K562 (cell line): Measurements from ENCODE around the gene FGF14. TPM values are rescaled to one million over a fixed set of nuclear protein-coding genes. Genes with fewer than 3 reads are reported as not detected.

Source experiments
- ATAC-seq: fragments of 200-7000 bp; cut with Tn5 transposase; 3 replicates; pipeline ENCODE4 v1.9.1; 2020; ENCODE audit warnings: moderate library complexity
- BruUV-seq: library from RNA; stranded (reverse); fragments of 400-500 nt; replicated peaks from 2 replicates; lab custom pipeline; 2021; lab: Mats Ljungman, UMichigan
- CTCF ChIA-PET: fragments of 300-600 bp; formaldehyde crosslinking; extraction: SDS; loops from one replicate; lab custom pipeline; 2021; ENCODE audit warnings: low intra/inter-chr PET ratio; lab: Yijun Ruan, JAX
- POLR2A ChIA-PET: fragments of 300-600, 350-650 bp; sonication (Branson Sonifier 250); formaldehyde crosslinking; extraction: SDS; loops from one replicate; lab custom pipeline; 2021; ENCODE audit warnings: antibody characterized with exemption, inconsistent platforms; lab: Yijun Ruan, JAX
- DNase-seq, 4 experiments: peaks; one replicate each; pipeline versions ENCODE4 v3.0.0 to v3.0.0-alpha.2; 2011 to 2018; ENCODE audit warnings: low spot score in 3 of 4, mixed read lengths in 3 of 4; ENCODE audit errors: extremely low read depth in 1 of 4
- FAIRE-seq: peaks from 2 replicates; lab custom pipeline; 2011; peaks lifted over from hg19 to GRCh38; lab: Jason Lieb, UNC
- H2AFZ ChIP-seq: 2 replicates; pipeline ENCODE4 v1.6.0; 2011; ENCODE audit warnings: low read depth, low read length, control low read depth, inconsistent platforms
- H3K27ac ChIP-seq: fragments of 200-600 bp; 3 replicates; pipeline ENCODE4 v1.8.0; 2011; ENCODE audit warnings: low read depth, mild to moderate bottlenecking, control low read depth, inconsistent platforms, low read length, moderate library complexity, mixed read lengths; ENCODE audit errors: extremely low read depth
- H3K27me3 ChIP-seq, 2 experiments: fragments of 300-600 bp in 1 of 2; 2 replicates in 1 of 2; 3 replicates in 1 of 2; pipeline versions ENCODE4 v1.6.0 to v1.8.0; 2011; ENCODE audit warnings: inconsistent platforms in 2 of 2, low read length in 2 of 2, mild to moderate bottlenecking in 1 of 2, mixed read lengths in 1 of 2, moderate library complexity in 1 of 2; ENCODE audit not compliant: control insufficient read depth in 2 of 2, insufficient read depth in 2 of 2
- H3K36me3 ChIP-seq: fragments of 300-600 bp; 3 replicates; pipeline ENCODE4 v1.8.0; 2011; ENCODE audit warnings: mild to moderate bottlenecking, low read length, inconsistent platforms; ENCODE audit not compliant: control insufficient read depth, insufficient read depth
- H3K4me1 ChIP-seq, 2 experiments: fragments of 200-600 bp in 1 of 2; replicated peaks in 1 of 2; 2 replicates in 1 of 2; 3 replicates in 1 of 2; pipeline versions ENCODE4 v1.5.1 to v1.8.0; 2011; ENCODE audit warnings: inconsistent platforms in 2 of 2, low read length in 2 of 2, mild to moderate bottlenecking in 1 of 2, mixed read lengths in 1 of 2, moderate library complexity in 1 of 2; ENCODE audit not compliant: control insufficient read depth in 2 of 2, insufficient read depth in 2 of 2
- H3K4me2 ChIP-seq: 2 replicates; pipeline ENCODE4 v1.6.1; 2011; ENCODE audit warnings: low read length, control low read depth, inconsistent platforms, mixed read lengths; ENCODE audit not compliant: insufficient read depth
- H3K4me3 ChIP-seq: fragments of 200-600 bp; sonication (generic), shearing (Covaris generic); 2 replicates; pipeline ENCODE4 v1.5.1; 2016; ENCODE audit warnings: control low read depth, inconsistent platforms
- H3K79me2 ChIP-seq: fragments of 200-600 bp; 3 replicates; pipeline ENCODE4 v1.8.0; 2011; ENCODE audit warnings: low read length, inconsistent platforms; ENCODE audit not compliant: control insufficient read depth, insufficient read depth
- H3K9ac ChIP-seq, 2 experiments: 2 replicates each; pipeline versions ENCODE4 v1.6.0 to v1.6.1; 2011; ENCODE audit warnings: low read depth in 2 of 2, low read length in 2 of 2, control low read depth in 1 of 2, inconsistent platforms in 1 of 2, mild to moderate bottlenecking in 1 of 2, mixed read lengths in 1 of 2; ENCODE audit not compliant: insufficient read depth in 1 of 2
- H3K9me1 ChIP-seq: one replicate; pipeline ENCODE4 v1.6.0; 2011; ENCODE audit warnings: inconsistent platforms, mild to moderate bottlenecking, low read length, moderate library complexity; ENCODE audit not compliant: control insufficient read depth, insufficient read depth
- H3K9me3 ChIP-seq: replicated peaks from 2 replicates; pipeline ENCODE4 v1.5.1; 2011; ENCODE audit warnings: low read depth, low read length, inconsistent platforms; ENCODE audit not compliant: control insufficient read depth, insufficient read depth
- H4K20me1 ChIP-seq: replicated peaks from 2 replicates; pipeline ENCODE4 v1.6.1; 2011; ENCODE audit warnings: low read length, inconsistent platforms, mixed read lengths; ENCODE audit not compliant: control insufficient read depth, insufficient read depth
- EHMT2 ChIP-seq: fragments of 450-650 bp; IDR thresholded peaks from 2 replicates; pipeline ENCODE4 v1.6.1; 2018; ENCODE audit warnings: antibody characterized with exemption
- ELF1 ChIP-seq: fragments of 200-800 bp; sonication (Bioruptor generic); IDR thresholded peaks from 2 replicates; pipeline ENCODE4 v1.6.1; 2016; ENCODE audit warnings: missing genetic modification characterization, missing compliant biosample characterization
- ETV1 ChIP-seq: fragments of 450-650 bp; conservative IDR thresholded peaks from 2 replicates; pipeline ENCODE4 v1.6.1; 2016; ENCODE audit warnings: missing genetic modification characterization, control low read depth, low read depth, missing compliant biosample characterization
- HMG20A ChIP-seq: fragments of 450-650 bp; formaldehyde crosslinking; conservative IDR thresholded peaks from 2 replicates; pipeline ENCODE4 v1.4.0; 2020; ENCODE audit warnings: mild to moderate bottlenecking, mixed read lengths
- ILF3 ChIP-seq: fragments of 450-650 bp; IDR thresholded peaks from 2 replicates; pipeline ENCODE4 v1.6.1; 2018; ENCODE audit warnings: antibody characterized with exemption, mild to moderate bottlenecking, moderate library complexity, borderline replicate concordance
- ILK ChIP-seq: fragments of 450-650 bp; IDR thresholded peaks from 2 replicates; pipeline ENCODE4 v1.6.1; 2016; ENCODE audit warnings: missing genetic modification characterization, low read depth, mild to moderate bottlenecking, missing compliant biosample characterization, moderate library complexity, borderline replicate concordance
- MCM2 ChIP-seq: fragments of 450-650 bp; IDR thresholded peaks from 2 replicates; pipeline ENCODE4 v1.6.1; 2017; ENCODE audit warnings: low read depth, mild to moderate bottlenecking
- MNT ChIP-seq, 2 experiments: fragments of 450-650 bp; conservative IDR thresholded peaks; 2 replicates each; pipeline ENCODE4 v1.6.1; 2017; ENCODE audit warnings: mild to moderate bottlenecking in 2 of 2, moderate library complexity in 2 of 2
- POLR3G ChIP-seq: IDR thresholded peaks from 2 replicates; pipeline ENCODE4 v1.6.1; 2011; ENCODE audit not compliant: insufficient read length, insufficient replicate concordance; ENCODE audit errors: extremely low read depth
- PREB ChIP-seq: sonication (generic); formaldehyde crosslinking; IDR thresholded peaks from 2 replicates; pipeline ENCODE4 v1.8.1; 2023; ENCODE audit warnings: mild to moderate bottlenecking, missing genetic modification reagents
- SOX6 ChIP-seq: fragments of 450-650 bp; IDR thresholded peaks from 2 replicates; pipeline ENCODE4 v1.6.1; 2014; ENCODE audit warnings: mild to moderate bottlenecking
- ZNF232 ChIP-seq: sonication (generic); formaldehyde crosslinking; IDR thresholded peaks from 2 replicates; pipeline ENCODE4 v1.8.0; 2022; ENCODE audit warnings: mild to moderate bottlenecking, missing genetic modification reagents
- ZNF318 ChIP-seq, 2 experiments: fragments of 450-650 bp; IDR thresholded peaks; 2 replicates each; pipeline ENCODE4 v1.6.1; 2016; ENCODE audit warnings: mild to moderate bottlenecking in 2 of 2, borderline replicate concordance in 1 of 2, low read depth in 1 of 2, moderate library complexity in 1 of 2
- WGBS: fragments of 100-300 bp; shearing (Covaris generic); methylation state at CpG from one replicate; pipeline ENCODE4 v1.1.6; 2016; ENCODE audit warnings: low coverage, mixed read lengths; ENCODE audit not compliant: insufficient coverage; ENCODE audit errors: missing lambda C conversion rate; 5-methylcytosine and 5-hydroxymethylcytosine counted together
- in situ Hi-C: fragments of 300-500 bp; cut with MboI; formaldehyde crosslinking; loops from 4 replicates; pipeline ENCODE4 v1.15.0; 2018; ENCODE audit warnings: inconsistent platforms, mixed read lengths
- intact Hi-C: fragments of 100-400 bp; cut with micrococcal nuclease; formaldehyde crosslinking; loops from 2 replicates; pipeline ENCODE4 v1.14.2; 2022
- polyA plus RNA-seq, 8 experiments: library from polyadenylated mRNA; depleted of rRNA in 4 of 8; stranded (reverse) in 5 of 8; unstranded in 3 of 8; fragments of >200 nt; fragmentation: Nextera tagmentation in 2 of 8; fragmentation: Illumina TruSeq in 1 of 8; extraction: Ambion mirVana in 2 of 8; extraction: Trizol in 1 of 8; gene quantifications; 2 replicates each; pipeline versions ENCODE4 v1.2.1 to v1.2.3, GENCODE V29; 2011 to 2014; ENCODE audit warnings: inconsistent platforms in 1 of 8, missing spikeins in 1 of 8
- total RNA-seq, 7 experiments: library from RNA; depleted of rRNA in 6 of 7; stranded (reverse); fragments of >200 nt in 6 of 7; fragmentation: Illumina TruSeq in 2 of 7; extraction: Trizol in 2 of 7; gene quantifications; 2 replicates each; pipeline versions ENCODE4 v1.2.1 to v1.2.3, GENCODE V29; 2011 to 2021; ENCODE audit warnings: low replicate concordance in 1 of 7

FGF14 gene
- total and polyA plus RNA-seq, 9 of the 15 experiments (the other 6 are each of a cell fraction or from before 2014, with no cell fraction given): not detected

DNA sequence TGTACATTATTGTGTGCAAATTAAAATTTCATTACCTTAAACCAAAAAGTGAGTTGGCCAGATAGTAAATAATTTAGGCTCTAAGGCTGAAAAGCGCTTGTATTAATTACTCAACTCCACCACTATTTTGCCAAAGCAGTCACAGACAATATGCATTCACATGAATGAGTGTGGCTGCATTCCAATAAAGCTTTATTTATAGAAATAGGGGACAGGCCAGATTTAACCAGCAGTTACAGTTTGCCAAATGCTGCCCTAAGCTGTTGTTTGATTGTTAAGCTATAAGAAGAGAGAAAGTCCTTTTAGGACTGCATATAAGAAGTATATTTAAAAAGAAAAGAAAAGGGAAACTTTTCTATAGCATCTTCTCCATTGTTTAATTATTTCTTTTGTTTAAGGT is 606.8 kb downstream of the FGF14 start:
- FAIRE-seq: no peak
- DNase-seq: no peak
- no peak for ATAC-seq
- Histone ChIP-seq H4K20me1 (no peaks in the 10 kb centered on the region), H3K9me1 (no peaks in the 10 kb centered on the region), H3K4me3 (no peak overlapping the region), H3K27me3 (no peaks in the 10 kb centered on the region), H3K4me2 (no peak overlapping the region), H3K9me3 (no peaks in the 10 kb centered on the region), H3K36me3 (no peaks in the 10 kb centered on the region), H2AFZ (no peak overlapping the region), H3K79me2 (no peaks in the 10 kb centered on the region), H3K27ac (no peak overlapping the region), H3K4me1 (no peaks in the 10 kb centered on the region), H3K9ac (no peak overlapping the region)
- intact Hi-C loops (no loop called here), in situ Hi-C loops (no loop called here)
- CTCF ChIA-PET: no interaction called here
- BruUV-seq: no TSS peak
- WGBS: 0% methylated on average over 1 of the region's 1 CpG
- POLR2A ChIA-PET: no interaction called here
- TF ChIP-seq ILF3 (no peak), MNT (conservative IDR thresholded peaks at IDR 0.05) (no peak), ZNF318 (IDR thresholded peaks at IDR 0.05; ENCODE audit: borderline replicate concordance in 1 of 2, low read depth in 1 of 2) (no peak), ETV1 (tag) (no peak), MCM2 (no peak), ZNF232 (CRISPR knock-in tag) (no peak), ELF1 (tag) (no peak), PREB (no peak), ILK (tag) (no peak), EHMT2 (no peak), SOX6 (no peak), POLR3G (no peak), HMG20A (CRISPR knock-in tag) (no peak)
